Raji (cell line): ENCODE results near the gene HES6.

Experiments
- POLR2A ChIP-seq: IDR thresholded peaks from 2 replicates; pipeline ENCODE4 v1.6.1; 2011; ENCODE audit warnings: low read depth, low read length, control low read depth; ENCODE audit not compliant: insufficient read depth

The HES6 gene

DNA sequence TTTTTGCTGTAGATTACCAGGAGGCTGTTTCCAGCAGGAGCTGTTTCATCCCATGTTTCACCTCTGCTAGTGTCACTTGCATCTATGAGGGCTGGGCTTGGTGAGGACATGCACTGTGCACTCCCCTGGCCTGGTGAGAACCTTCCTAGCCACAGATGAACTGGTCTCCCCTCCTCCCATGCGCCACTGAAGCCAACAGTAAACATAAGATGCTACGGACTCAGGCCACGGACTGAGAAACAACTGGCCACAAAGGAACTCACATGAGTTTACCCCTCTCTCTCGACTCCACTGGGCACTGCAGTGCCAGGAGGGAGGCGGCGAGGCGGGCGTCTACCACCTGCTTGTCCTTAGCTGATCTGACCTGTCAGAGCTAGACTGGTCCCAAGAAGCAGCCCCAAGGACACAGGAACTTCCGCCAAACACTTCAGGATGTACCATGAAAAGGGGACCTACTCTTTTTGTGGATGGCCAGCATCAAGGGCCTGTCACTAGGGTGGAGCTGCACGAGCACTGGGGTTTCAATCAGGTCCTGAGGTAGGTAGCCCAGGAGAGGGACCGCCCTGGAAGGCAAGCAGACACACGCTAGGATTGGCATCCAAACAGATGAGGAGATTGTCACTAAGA, 22.8 kb upstream of the HES6 start:
- no peak for TF ChIP-seq POLR2A

- TF ChIP-seq POLR2A, result no peak
These were observed 22.0 kb upstream of the HES6 start for GRCh38 chr2:238261718-238262375.

DNA sequence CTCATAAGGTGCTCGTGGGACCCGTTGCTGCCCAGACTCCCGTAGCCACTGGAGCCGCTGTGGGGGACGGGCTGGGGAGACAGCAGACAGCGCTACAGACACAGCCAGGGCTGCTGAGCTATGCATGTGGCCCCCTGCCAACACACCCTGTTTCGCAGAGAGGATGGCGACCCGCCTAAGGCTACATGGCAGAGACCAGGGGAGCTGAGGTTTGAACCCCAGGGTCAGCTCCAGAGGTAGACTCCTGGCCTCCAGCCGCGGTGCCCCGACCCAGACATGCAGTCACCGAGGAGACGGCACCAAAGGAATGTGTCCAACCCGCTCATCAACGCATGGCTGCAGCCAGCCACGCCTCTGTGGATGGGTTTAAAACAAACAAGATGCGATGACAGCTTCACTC, 21.0 kb upstream of the HES6 start:
- no peak for TF ChIP-seq POLR2A

DNA sequence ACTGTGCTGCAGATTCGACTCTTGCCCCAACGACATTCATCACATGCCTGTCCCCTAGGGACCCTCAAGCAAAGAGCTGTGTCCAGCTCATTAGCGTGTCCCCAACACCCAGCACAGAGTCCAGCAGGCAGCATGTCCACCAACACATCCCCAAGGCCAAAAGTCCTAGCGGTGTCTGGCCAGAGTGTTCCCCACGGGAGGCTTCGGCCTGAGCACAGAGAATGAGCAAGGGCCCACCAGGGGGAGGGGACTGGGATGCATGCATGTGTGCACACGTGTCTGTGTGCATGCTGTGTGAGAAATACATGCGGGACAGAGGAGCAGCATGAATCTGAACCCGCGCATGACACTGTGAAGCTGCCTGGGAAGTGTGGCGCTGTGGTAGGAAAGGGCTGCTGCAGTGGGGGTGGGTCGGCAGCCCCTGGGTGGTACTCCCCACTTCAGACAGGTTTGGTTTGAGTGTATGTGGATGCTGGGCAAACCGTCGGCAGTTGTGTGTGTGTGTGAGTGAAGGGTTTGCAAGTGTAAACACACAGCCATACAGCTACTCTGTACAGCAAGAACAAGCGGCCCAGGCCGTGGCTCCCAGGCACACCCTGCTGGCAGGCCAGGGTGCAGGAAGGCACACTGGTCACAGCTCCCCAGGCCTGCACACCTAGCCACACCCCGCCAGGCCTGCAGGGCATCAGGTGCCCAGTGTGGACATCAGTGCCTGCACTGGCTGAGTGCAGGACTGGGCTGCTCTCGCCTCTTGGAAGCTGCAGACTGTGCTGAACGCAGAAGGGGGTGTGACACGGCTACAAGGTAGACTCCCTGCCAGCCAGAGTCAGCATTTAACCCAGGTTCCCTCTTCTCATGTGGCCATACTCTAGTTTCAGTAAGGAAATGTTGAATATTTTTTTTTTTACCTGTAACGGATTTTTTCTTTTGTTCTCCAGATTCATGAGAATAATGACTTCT, 19.5 kb upstream of the HES6 start:
- TF ChIP-seq POLR2A, result no peak

DNA sequence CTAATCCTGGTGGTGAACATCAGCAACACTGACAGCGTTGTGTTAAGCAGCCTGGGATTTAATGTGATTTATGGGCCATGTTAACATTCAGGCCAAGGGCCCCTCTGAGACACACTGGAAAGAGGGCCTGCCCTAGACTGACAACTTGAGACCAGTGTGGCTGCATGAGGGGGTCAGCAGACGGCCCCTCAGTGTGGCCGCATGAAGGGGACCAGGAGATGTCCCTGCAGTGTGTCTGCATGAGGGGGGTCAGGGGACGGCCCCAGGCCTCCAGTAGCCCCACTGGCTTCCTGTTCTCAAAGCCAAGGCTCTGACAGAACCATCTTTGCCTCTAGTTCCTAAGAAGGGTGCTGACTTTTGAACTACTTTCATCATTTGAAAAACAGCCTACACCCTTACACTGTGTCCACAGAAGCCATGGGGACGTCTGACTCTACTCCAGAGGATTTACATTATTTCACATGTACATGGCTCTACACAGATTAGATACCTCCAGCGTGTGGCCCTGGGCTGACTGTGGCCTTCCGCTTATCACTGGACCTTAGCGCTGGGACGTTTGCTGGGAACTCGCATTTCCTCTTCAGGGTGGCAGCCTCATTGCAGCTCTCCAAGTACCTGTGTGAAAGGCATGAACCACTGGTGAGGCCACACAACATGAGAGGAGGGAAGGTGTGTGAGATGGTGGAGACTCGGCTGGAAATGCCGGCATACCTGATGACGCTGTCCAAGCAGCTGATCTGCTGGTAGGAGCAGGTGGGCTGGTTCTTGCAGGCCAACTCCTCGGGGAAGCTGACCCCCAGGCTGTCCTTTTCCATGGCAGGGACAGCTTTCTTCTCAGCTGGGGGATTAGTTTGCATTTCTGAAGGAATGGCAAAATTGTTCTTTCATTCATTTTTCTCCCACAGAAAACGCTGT, 18.2 kb upstream of the HES6 start:
- no peak for TF ChIP-seq POLR2A

DNA sequence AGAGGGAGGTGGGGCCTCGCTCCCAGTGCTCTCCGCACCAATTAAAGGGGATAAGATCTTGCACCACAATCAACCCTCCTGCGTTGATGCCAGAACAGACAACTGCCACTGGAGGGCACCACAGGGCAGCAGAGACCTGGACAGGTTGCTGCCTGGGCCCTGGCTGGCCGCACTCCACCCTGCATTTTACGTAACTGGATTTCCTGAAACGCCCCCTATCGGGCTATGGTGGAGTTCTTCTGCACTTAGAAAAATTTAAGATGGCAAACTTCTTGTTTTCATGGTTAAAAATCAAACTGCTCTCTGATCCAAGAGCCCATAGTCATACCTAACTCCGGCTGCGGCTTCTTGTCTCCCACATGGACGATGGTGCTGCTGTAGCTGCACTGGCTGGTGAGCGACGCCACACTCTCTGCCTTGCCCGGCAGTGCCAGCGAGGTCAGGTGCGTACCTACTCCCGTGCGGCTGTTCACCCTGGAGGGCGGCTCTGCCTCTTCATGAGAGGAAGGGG, 16.8 kb upstream of the HES6 start:
- no peak for TF ChIP-seq POLR2A

DNA sequence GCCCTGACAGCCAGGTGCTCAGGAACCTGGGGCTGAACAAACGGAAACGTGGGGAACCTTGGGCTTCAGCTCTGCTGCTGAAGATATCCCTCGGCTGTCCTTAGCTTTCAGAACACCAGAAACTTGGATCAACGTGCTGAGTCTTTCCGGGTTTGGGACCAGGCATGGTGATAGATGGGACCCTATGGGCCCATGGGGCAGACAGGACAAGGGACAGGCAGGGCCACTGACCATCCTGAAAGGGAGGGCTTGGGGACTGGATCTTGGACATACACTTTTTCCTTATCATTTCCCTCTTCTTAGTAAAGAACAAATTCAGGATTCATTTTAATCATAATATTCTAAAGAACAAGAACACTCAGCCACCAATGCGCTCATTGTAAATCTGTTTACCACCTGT, 16.3 kb upstream of the HES6 start:
- TF ChIP-seq POLR2A, result no peak

- no peak for TF ChIP-seq POLR2A
These were observed 15.8 kb upstream of the HES6 start for GRCh38 chr2:238255636-238256035.

DNA sequence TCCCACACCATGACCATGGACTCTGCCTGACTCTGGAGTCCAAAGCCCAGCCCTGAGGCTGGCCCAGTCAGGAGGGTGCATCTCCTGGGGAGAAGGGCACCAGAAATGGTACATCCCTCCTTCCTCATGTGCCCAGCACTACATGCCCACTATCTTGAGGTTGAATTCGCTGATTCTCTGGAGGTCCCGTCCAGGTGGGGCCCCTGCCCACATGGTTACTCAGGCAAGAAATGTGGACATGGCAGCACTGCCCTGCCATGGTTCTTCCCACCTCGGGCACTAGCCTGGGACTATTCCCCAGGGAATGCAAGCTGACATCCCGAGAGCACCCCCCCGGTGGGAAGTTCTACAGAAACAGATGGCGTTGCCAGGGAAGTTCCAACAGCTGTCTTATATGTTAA, 15.3 kb upstream of the HES6 start:
- TF ChIP-seq POLR2A, result no peak

DNA sequence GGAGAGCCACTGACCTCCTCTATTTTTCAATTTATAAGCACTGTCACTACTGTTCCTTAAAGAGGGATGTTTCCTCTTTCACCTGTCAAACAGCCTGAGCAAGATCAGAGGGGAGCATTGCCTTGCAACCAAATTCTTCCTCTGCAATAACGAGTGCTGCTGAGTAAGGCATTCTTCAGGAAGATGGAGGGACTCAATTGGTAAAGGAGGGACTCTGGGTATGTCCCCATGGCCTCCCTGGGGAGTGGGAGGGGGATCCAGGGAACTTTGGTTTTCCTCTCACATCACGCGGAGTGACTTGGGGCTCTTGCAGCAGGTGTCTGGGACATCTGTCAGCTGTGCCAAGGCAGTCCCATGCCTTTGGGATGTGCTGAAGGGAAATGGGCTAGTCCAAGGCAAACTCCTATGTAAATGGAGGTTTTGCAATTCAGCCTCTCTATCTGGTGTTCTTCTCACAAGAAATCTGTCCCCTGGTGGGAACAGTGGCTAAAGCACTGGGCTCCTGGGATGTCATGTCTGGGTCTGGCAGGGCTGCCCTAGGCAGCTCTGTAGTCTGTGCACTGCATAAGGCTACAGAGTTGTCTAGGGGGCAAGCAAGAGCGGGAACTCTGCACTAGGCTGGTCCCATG, 14.4 kb upstream of the HES6 start:
- no peak for TF ChIP-seq POLR2A

DNA sequence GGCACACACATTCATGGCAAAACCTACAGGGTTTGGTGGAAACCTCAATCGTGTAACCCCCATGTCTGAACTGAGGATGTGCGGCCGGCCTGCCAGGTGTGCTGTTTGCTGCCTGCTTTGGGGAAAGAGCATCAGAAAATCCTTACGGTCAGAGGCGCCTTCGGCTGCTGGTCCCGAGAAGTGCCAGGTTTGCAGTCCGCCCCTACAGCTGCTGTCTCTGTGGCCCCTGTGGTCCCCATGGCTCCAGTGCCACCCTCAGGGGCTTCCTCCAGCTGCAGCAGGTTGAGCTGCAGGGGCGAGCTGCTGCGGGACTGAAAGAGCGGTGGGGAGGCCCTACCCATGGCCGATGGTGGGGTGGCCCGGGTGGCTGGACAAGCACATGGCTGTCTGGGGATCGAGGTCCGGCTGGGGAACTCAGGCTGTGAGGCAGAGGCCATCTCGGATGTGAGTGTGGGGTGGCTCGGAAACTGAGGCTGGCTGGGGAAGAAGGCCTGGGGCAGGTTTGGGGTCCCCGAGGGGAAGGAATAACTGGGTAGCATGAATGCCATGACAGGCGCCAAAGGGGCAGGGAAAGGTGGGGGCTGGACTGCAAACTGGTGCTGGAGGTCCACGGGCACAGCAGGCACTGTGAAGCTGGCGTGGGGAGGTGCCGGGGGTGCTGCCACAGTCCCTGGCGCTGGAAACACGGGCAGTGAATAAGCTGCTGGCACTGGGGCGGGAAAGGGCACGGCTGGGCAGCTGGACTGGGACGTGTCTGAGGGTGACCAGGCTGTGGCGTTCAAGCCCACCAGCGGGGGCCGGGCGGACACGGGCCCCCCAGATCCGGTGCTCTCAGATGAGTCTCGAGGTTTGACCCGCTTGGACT, 13.2 kb upstream of the HES6 start:
- no peak for TF ChIP-seq POLR2A

GRCh38 chr2:238251986-238252385, 12.1 kb upstream of the HES6 start:
- no peak for TF ChIP-seq POLR2A

DNA sequence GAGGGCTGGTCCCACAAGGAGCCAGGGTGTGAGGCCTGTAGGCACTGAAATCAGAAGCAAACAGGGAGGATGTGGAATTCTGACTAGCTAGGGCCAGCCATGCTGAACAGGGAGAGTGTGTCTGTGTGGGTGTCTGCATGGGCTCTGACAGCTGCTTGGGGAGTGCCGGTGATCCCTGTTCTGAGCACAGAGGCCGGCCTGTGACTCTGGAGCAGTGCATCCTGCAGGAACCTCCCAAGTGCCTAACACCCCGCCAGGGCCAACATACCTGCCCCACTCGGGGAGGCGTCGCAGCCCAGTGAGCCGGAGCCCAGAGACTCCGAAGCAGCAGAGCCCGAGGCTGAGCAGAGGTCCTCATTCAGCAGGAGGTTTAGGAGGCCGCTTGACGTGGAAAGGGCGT, 11.5 kb upstream of the HES6 start:
- TF ChIP-seq POLR2A, result no peak

GRCh38 chr2:238250896-238251295, 11.1 kb upstream of the HES6 start:
- no peak for TF ChIP-seq POLR2A
